OCI-LY7 (cell line): ENCODE results near the gene MACROD2.

Experiments used
- CTCF ChIP-seq: fragments of 200-600 bp; sonication (generic); conservative IDR thresholded peaks from 2 replicates; pipeline ENCODE4 v1.5.1; 2014; ENCODE audit warnings: mild to moderate bottlenecking, antibody characterized with exemption, low read length, moderate library complexity, mixed read lengths
- EZH2phosphoT487 ChIP-seq: fragments of 200-600 bp; sonication (generic); IDR thresholded peaks from 2 replicates; pipeline ENCODE4 v1.6.1; 2018; ENCODE audit warnings: low read depth, borderline replicate concordance, mild to moderate bottlenecking, mixed run types, antibody characterized with exemption, low read length, moderate library complexity, mixed read lengths

GRCh38 chr20:14288341-14289330 is 293.3 kb downstream of the MACROD2 start:
- TF ChIP-seq CTCF, result no peak
- no peak for TF ChIP-seq EZH2phosphoT487
